ENCODE measurements around the gene CRB1.

CRB1 gene

DNA sequence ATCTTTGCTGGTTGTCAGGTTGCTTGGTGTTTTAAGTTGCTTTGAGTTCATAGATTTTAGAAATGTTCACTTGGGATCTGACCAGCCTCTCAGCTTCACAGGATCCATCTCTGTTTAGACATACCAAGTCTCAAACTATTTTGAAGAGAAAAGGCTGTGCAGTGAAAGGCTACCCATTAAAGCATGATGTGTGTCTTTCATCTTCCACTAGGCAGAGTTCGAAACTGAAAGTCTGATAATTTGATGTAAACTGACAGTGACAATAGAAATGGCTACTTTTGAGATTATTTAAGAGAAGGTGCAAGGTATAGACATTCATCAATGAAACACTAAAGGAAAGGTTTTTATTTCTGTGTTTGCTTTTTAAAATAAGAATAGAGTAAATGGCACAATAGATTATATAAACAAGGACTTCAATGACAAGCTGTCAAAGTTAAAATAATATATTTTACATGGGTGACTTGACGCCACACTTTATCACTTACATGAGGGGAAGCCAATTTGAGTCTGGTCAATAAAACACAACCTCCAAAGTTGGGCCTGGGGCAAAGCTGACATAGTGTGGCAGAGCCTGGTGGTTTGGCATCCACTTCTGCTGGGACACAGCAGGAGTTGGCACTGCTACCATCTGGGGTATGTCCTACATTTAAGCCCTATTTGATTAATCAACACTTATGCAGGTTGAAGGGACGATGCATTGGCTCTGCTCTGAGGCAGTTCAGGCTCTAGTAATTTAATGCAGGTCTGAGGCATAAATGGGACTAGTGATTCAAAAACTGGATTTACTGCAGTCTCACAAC is 197.7 kb downstream of the CRB1 start:
- no peak for DNase-seq (ENCODE audit: extremely low read depth, insufficient read length)
- Histone ChIP-seq H3K36me3 (ENCODE audit: control insufficient read depth, insufficient read depth, low read length) (no peaks in the 10 kb centered on the region), H3K4me3 (replicated peaks; ENCODE audit: low read depth, low read length) (no peak overlapping the region), H3K27me3 (replicated peaks; ENCODE audit: control insufficient read depth, insufficient read depth, low read length) (no peaks in the 10 kb centered on the region; the same call in none of the 2 replicates)
- TF ChIP-seq, protein P1, sequence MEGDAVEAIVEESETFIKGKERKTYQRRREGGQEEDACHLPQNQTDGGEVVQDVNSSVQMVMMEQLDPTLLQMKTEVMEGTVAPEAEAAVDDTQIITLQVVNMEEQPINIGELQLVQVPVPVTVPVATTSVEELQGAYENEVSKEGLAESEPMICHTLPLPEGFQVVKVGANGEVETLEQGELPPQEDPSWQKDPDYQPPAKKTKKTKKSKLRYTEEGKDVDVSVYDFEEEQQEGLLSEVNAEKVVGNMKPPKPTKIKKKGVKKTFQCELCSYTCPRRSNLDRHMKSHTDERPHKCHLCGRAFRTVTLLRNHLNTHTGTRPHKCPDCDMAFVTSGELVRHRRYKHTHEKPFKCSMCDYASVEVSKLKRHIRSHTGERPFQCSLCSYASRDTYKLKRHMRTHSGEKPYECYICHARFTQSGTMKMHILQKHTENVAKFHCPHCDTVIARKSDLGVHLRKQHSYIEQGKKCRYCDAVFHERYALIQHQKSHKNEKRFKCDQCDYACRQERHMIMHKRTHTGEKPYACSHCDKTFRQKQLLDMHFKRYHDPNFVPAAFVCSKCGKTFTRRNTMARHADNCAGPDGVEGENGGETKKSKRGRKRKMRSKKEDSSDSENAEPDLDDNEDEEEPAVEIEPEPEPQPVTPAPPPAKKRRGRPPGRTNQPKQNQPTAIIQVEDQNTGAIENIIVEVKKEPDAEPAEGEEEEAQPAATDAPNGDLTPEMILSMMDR (IDR thresholded peaks at IDR 0.05; ENCODE audit: insufficient read depth, low read length, poor library complexity, severe bottlenecking), result no peak

DNA sequence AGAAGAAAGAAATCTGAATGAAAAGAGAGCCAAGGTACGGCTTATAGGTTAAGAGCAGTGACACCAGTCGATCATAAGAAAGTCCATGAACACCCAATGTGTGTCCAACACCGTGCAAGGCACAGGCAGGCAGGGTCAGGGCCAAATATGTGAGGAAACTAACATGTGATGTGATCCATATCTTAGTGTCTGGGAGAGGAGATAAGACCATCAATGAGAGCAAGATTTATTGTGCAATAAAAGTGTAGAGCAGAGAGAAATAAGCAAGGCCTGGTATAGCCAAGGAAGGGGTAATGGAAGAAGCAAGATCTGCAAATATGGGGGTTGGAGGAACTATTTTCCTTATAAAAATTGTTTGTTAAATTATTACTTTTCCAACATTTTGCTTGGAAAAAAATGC is 198.8 kb downstream of the CRB1 start:
- Histone ChIP-seq H3K36me3 (ENCODE audit: control insufficient read depth, insufficient read depth, low read length) (no peaks in the 10 kb centered on the region), H3K4me3 (replicated peaks; ENCODE audit: low read depth, low read length) (no peak overlapping the region), H3K27me3 (replicated peaks; ENCODE audit: control insufficient read depth, insufficient read depth, low read length) (no peaks in the 10 kb centered on the region; the same call in none of the 2 replicates)
- DNase-seq (ENCODE audit: extremely low read depth, insufficient read length), result no peak
- TF ChIP-seq, protein P1 (IDR thresholded peaks at IDR 0.05; ENCODE audit: insufficient read depth, low read length, poor library complexity, severe bottlenecking), result no peak

DNA sequence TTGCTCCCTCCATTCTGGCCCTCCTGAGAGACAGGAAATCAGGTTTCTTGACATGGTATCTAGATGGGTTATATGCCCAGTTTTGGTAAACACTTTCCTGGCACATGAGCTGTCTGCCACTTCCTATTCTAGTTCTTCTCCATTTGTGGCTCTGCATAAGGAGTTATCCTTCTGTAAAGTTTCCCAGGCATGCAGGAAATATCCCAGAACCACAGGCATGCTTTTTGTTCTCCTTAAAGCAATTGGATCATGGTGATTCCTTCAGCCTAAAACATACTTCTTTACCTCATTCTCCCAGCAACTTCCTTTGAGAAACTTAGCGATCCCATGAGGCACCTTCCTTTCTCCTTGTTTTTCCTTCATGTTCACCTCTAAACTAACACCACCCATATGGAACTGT is 199.8 kb downstream of the CRB1 start:
- H3K36me3 ChIP-seq (ENCODE audit: control insufficient read depth, insufficient read depth, low read length), result no peaks in the 10 kb centered on the region
- TF ChIP-seq, protein P1 (IDR thresholded peaks at IDR 0.05; ENCODE audit: insufficient read depth, low read length, poor library complexity, severe bottlenecking), result no peak
- no peak overlapping the region for H3K4me3 ChIP-seq (replicated peaks; ENCODE audit: low read depth, low read length)
- DNase-seq (ENCODE audit: extremely low read depth, insufficient read length), result no peak
- H3K27me3 ChIP-seq (replicated peaks; ENCODE audit: control insufficient read depth, insufficient read depth, low read length), result no peaks in the 10 kb centered on the region; the same call in none of the 2 replicates

DNA sequence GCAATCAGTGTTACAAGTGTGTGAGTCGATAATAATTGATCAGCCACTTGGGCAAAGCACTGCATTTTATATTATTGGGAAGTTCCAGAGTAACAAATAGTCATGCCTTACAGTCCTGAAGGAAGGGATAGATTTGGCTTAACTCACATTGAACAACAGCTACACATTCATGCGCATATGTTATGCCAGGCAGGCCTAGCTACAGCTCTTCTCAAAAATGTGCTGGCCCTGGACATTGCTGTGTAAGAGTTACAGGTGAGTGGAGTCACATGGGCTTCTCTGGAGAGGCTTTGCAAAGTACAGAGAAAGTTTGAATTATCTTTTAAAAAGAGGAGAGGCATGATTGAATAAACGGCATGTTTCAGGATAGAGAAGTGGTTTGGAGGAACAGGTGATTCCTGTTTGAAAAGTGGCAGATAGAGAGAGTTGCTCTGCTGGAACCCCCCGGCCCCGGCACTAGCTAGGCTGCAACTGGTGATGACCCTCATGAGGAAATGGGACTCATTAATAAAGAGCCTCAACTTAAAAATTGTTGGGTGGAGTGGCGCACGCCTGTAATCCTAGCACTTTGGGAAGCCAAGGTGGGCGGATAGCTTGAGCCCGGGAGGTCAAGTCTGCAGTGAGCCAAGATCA is 200.6 kb downstream of the CRB1 start:
- Histone ChIP-seq H3K36me3 (ENCODE audit: control insufficient read depth, insufficient read depth, low read length) (no peaks in the 10 kb centered on the region), H3K4me3 (replicated peaks; ENCODE audit: low read depth, low read length) (no peak overlapping the region), H3K27me3 (replicated peaks; ENCODE audit: control insufficient read depth, insufficient read depth, low read length) (no peaks in the 10 kb centered on the region; the same call in none of the 2 replicates)
- DNase-seq (ENCODE audit: extremely low read depth, insufficient read length), result no peak
- TF ChIP-seq, protein P1 (IDR thresholded peaks at IDR 0.05; ENCODE audit: insufficient read depth, low read length, poor library complexity, severe bottlenecking), result no peak

DNA sequence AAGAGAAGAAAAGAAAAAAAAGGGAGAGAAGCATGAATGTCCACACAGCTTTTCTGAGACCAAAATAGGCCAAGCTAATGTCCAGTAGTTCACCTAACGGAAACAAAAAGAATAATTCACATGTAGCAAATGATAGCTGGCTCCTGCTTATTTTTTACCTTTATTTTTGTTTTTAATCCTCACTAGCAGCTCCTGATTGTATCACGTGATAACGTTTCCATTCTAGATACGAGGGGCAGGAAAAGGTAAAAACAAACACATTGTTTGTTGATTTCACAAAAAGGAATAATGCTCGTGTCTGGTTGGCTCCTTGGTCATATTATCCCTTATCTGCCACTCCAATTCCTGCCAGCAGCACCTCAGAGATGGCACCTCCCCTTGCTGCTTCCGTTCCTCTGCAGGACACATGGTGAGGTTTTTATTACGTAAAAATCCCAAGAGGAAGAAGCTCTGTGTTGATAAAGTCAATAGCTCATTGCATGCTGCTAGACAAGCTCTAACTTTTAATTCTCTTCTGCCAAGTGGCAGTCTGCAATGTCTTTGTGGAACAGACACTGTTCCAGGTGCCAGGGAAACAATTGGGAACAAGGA is 201.7 kb downstream of the CRB1 start:
- Histone ChIP-seq H3K27me3 (replicated peaks; ENCODE audit: control insufficient read depth, insufficient read depth, low read length) (no peaks in the 10 kb centered on the region; the same call in none of the 2 replicates), H3K4me3 (replicated peaks; ENCODE audit: low read depth, low read length) (no peak overlapping the region), H3K36me3 (ENCODE audit: control insufficient read depth, insufficient read depth, low read length) (no peaks in the 10 kb centered on the region)
- TF ChIP-seq, protein P1 (IDR thresholded peaks at IDR 0.05; ENCODE audit: insufficient read depth, low read length, poor library complexity, severe bottlenecking), result no peak
- no peak for DNase-seq (ENCODE audit: extremely low read depth, insufficient read length)

Data from GM06990 (cell line).